ENCODE data around the gene PCOLCE2. TPM values are rescaled to one million over a fixed set of nuclear protein-coding genes. Genes with fewer than 3 reads are reported as not detected.
"Not testable (repeated sequence)": the region's sequence is repeated elsewhere in the genome, so short reads cannot be mapped to it uniquely, and the experiment has no call there.

PCOLCE2 gene
- total RNA-seq, 4 donors from 2014 or later = 3.2 to 13.3 (median 6.7) TPM

- Histone ChIP-seq H3K27me3 (no peaks in the 10 kb centered on the region), H3K4me3 (no peak overlapping the region), H3K9me3 (no peaks in the 10 kb centered on the region), H3K27ac (no peak overlapping the region), H3K4me1 (no peaks in the 10 kb centered on the region), H3K36me3 (no peaks in the 10 kb centered on the region)
- TF ChIP-seq CTCF (IDR thresholded peaks at IDR 0.05) = no peak
- no peak for DNase-seq (ENCODE audit: low spot score in 2 of 2)
- WGBS = 93% methylated on average over 4 of the region's 4 CpGs
Measured at GRCh38 chr3:142878649-142879300, 10.1 kb downstream of the PCOLCE2 start.

- no peaks in the 10 kb centered on the region for H3K36me3 ChIP-seq
- TF ChIP-seq POLR2AphosphoS5 (IDR thresholded peaks at IDR 0.05) (no peak), CTCF (IDR thresholded peaks at IDR 0.05) (no peak), POLR2A (IDR thresholded peaks at IDR 0.05) (no peak), EP300 (IDR thresholded peaks at IDR 0.05) (no peak)
- WGBS = 75% methylated on average over 1 of the region's 1 CpG
- no peaks in the 10 kb centered on the region for H3K9me3 ChIP-seq
- no peaks in the 10 kb centered on the region for H3K4me1 ChIP-seq
- no peak overlapping the region for H3K27ac ChIP-seq
- no peaks in the 10 kb centered on the region for H3K27me3 ChIP-seq
- no peak overlapping the region for H3K4me3 ChIP-seq
- no peak for DNase-seq (ENCODE audit: low spot score in 2 of 2)
Measured at GRCh38 chr3:142876417-142876816, 12.5 kb downstream of the PCOLCE2 start.

GRCh38 chr3:142875583-142876207, 13.2 kb downstream of the PCOLCE2 start:
- DNase-seq (ENCODE audit: low spot score in 2 of 2) = no peak
- Histone ChIP-seq H3K9me3 (no peaks in the 10 kb centered on the region), H3K27ac (no peak overlapping the region), H3K36me3 (no peaks in the 10 kb centered on the region), H3K27me3 (no peaks in the 10 kb centered on the region), H3K4me3 (no peak overlapping the region), H3K4me1 (no peaks in the 10 kb centered on the region)
- WGBS = 85% methylated on average over 2 of the region's 2 CpGs
- no peak for TF ChIP-seq EP300 (IDR thresholded peaks at IDR 0.05)
- TF ChIP-seq CTCF (IDR thresholded peaks at IDR 0.05) = no peak

GRCh38 chr3:142875099-142875498, 13.8 kb downstream of the PCOLCE2 start:
- H3K4me3 ChIP-seq = no peak overlapping the region
- H3K27ac ChIP-seq = no peak overlapping the region
- TF ChIP-seq EP300 (IDR thresholded peaks at IDR 0.05) = no peak
- TF ChIP-seq CTCF (IDR thresholded peaks at IDR 0.05) = no peak
- TF ChIP-seq POLR2A (IDR thresholded peaks at IDR 0.05) = no peak
- no peaks in the 10 kb centered on the region for H3K36me3 ChIP-seq
- no peaks in the 10 kb centered on the region for H3K27me3 ChIP-seq
- DNase-seq (ENCODE audit: low spot score in 2 of 2) = no peak
- H3K9me3 ChIP-seq = no peaks in the 10 kb centered on the region
- H3K4me1 ChIP-seq = no peaks in the 10 kb centered on the region
- 67% methylated on average over 5 of the region's 5 CpGs for WGBS

DNA sequence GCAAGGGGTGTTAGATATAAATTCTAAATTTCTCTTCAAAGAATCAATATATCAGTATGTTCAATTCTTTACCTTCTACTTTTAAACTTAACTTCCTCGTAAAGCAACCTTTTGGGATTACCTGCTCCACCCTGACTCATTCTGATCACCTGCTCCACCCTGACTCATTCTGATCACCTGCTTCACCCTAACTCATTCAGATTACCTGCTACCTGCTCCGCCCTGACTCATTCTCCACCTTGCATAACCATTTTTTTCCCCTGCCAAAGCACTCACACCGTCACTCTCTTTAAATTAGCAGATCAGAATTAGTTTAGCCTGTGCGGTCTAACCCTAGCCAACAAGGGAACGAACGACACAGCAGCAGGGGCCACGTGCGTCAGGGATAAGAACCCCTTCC, 20.5 kb downstream of the PCOLCE2 start:
- not testable (repeated sequence) for DNase-seq (ENCODE audit: low spot score in 2 of 2)
- 73% methylated on average over 8 of the region's 8 CpGs for WGBS

More for the DNA sequence above, 20.5 kb downstream of the PCOLCE2 start:
- H3K27me3 ChIP-seq, H3K27ac ChIP-seq, H3K4me3 ChIP-seq, H3K36me3 ChIP-seq, H3K9me3 ChIP-seq: not testable (repeated sequence)
- peaks cover 10% of the 10 kb centered on the region for H3K4me1 ChIP-seq

Data from suprapubic skin (tissue), 4 donors.